Activated naive CD4-positive, alpha-beta T cell treated with anti-CD3 and anti-CD28 coated beads for 36 hours (primary cell): Measurements from ENCODE around the gene AGMO. TPM values are rescaled to one million over a fixed set of nuclear protein-coding genes. Genes with fewer than 3 reads are reported as not detected.

Experiments used
- CTCF ChIA-PET: fragments of 350-600 bp; sonication (Branson Sonifier 250); formaldehyde crosslinking; loops from one replicate; lab custom pipeline; 2021; ENCODE audit warnings: antibody characterized with exemption; lab: Charles Lee
- DNase-seq: peaks from one replicate; pipeline ENCODE4 v3.0.0-alpha.2; 2020
- H3K27ac Mint-ChIP-seq: one replicate; pipeline ENCODE4 v1.8.0; 2021; ENCODE audit warnings: mild to moderate bottlenecking, mixed read lengths
- H3K27me3 Mint-ChIP-seq: one replicate; pipeline ENCODE4 v1.8.0; 2021; ENCODE audit warnings: low read depth, mixed read lengths
- H3K36me3 Mint-ChIP-seq: one replicate; pipeline ENCODE4 v1.8.0; 2021; ENCODE audit warnings: low read depth, mixed read lengths
- H3K4me1 Mint-ChIP-seq: one replicate; pipeline ENCODE4 v1.8.0; 2021; ENCODE audit warnings: low read depth, mixed read lengths
- H3K4me3 Mint-ChIP-seq: one replicate; pipeline ENCODE4 v1.8.0; 2021; ENCODE audit warnings: mild to moderate bottlenecking, moderate library complexity, mixed read lengths
- H3K9me3 Mint-ChIP-seq: one replicate; pipeline ENCODE4 v1.8.0; 2021; ENCODE audit warnings: mixed read lengths
- intact Hi-C: fragments of 100-400 bp; cut with micrococcal nuclease; formaldehyde crosslinking; loops from one replicate; pipeline ENCODE4 v1.15.1; 2023
- total RNA-seq, 2 experiments: library from RNA; stranded (reverse); gene quantifications; one replicate each; pipeline ENCODE4 v1.2.3, GENCODE V29; 2021

The AGMO gene
- total RNA-seq, 2 experiments from 2014 or later, result not detected

- intact Hi-C loops, result no loop called here
- no peaks in the 10 kb centered on the region for H3K36me3 Mint-ChIP-seq
- H3K4me3 Mint-ChIP-seq, result no peak overlapping the region
- no peak for DNase-seq
- no peaks in the 10 kb centered on the region for H3K27me3 Mint-ChIP-seq
- H3K9me3 Mint-ChIP-seq, result peaks cover 9% of the 10 kb centered on the region
- H3K27ac Mint-ChIP-seq, result no peak overlapping the region
- no peaks in the 10 kb centered on the region for H3K4me1 Mint-ChIP-seq
- CTCF ChIA-PET, result no interaction called here
These were observed 22.8 kb upstream of the AGMO start for GRCh38 chr7:15584575-15584974.

DNA sequence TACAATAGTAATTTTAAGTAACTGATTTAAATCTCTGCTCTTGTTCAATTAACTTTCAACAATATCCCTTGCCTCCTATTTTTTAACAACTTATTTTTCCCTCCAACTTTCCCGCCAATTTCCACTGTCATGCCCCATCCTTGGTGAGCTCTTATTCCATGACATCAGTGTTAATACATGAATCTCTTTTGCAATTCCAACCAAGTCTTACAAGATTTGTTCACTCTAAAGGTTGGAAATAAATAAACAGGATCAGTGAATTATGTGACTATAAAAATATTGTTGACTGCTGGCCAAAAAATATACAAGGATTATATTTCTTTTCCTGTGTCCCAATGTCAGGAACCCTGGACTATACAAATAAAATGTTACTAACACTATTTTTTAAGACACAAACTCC lies 21.0 kb upstream of the AGMO start:
- intact Hi-C loops, result no loop called here
- CTCF ChIA-PET, result no interaction called here
- Mint-ChIP-seq H3K27ac (no peak overlapping the region), H3K4me3 (no peak overlapping the region), H3K9me3 (peaks cover 8% of the 10 kb centered on the region), H3K27me3 (no peaks in the 10 kb centered on the region), H3K4me1 (no peaks in the 10 kb centered on the region), H3K36me3 (no peaks in the 10 kb centered on the region)
- DNase-seq, result no peak

GRCh38 chr7:15581352-15581951 lies 19.6 kb upstream of the AGMO start:
- CTCF ChIA-PET, result no interaction called here
- intact Hi-C loops, result no loop called here
- Mint-ChIP-seq H3K27me3 (no peaks in the 10 kb centered on the region), H3K4me3 (no peak overlapping the region), H3K27ac (no peak overlapping the region), H3K4me1 (no peaks in the 10 kb centered on the region), H3K36me3 (no peaks in the 10 kb centered on the region), H3K9me3 (peaks cover 8% of the 10 kb centered on the region)
- no peak for DNase-seq

DNA sequence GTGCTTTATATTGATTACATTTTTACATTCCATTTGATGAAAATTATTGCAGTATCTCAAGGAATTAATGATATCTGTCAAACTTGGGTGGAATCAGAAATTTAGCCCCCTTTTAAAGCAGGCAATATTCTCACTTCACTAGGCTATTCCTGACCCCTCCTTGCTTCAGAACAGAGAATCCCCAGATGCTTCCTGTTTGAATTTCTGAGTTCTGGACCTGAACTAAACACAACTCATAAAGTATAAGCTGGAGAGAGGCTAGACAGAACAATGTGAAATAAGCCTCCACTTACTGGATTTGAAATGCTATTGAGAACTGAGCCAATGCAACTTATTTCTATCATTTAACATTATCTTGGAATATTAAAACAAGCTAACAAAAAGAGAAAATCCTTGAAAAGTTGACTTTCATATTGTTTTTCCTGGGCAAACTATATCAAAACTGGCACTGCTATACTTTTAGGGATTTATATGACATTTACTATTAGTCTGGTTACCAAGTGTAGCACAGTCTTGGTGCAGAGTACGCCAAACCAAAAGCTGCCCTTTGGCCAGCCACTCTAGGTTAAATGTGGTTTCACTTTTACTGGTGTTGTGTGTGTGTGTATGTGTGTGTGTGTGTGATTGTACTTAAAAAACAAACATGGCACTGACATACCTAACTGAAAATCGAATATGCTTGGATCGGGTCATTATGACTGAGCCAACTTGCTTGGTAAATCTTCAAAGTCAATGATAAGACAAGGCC lies 19.0 kb upstream of the AGMO start:
- Mint-ChIP-seq H3K36me3 (no peaks in the 10 kb centered on the region), H3K27me3 (no peaks in the 10 kb centered on the region), H3K9me3 (peaks cover 8% of the 10 kb centered on the region), H3K4me1 (no peaks in the 10 kb centered on the region), H3K4me3 (no peak overlapping the region), H3K27ac (no peak overlapping the region)
- no peak for DNase-seq
- intact Hi-C loops, result no loop called here
- CTCF ChIA-PET, result no interaction called here

DNA sequence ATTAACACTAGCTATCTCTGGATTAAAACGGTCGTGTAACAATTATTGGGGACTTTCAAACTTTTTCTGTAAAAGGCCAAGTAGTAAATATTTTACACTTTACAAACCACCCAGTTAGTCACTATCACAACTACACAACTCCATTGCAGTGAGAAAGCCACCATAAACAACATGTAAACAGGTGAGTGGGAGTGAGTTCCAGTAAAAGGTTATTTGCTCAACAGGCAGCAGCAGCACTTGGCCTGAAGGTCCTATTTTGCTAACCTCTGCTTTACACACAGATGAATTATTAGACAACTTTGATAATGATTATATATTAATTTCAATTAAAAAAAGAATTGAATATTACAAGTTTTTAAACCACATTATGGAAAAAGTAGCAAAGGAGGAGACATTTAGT lies 15.8 kb upstream of the AGMO start:
- no peaks in the 10 kb centered on the region for H3K4me1 Mint-ChIP-seq
- H3K27me3 Mint-ChIP-seq, result no peaks in the 10 kb centered on the region
- H3K27ac Mint-ChIP-seq, result no peak overlapping the region
- no peak for DNase-seq
- H3K4me3 Mint-ChIP-seq, result no peak overlapping the region
- no peaks in the 10 kb centered on the region for H3K36me3 Mint-ChIP-seq
- CTCF ChIA-PET, result no interaction called here
- H3K9me3 Mint-ChIP-seq, result no peaks in the 10 kb centered on the region
- intact Hi-C loops, result no loop called here

DNA sequence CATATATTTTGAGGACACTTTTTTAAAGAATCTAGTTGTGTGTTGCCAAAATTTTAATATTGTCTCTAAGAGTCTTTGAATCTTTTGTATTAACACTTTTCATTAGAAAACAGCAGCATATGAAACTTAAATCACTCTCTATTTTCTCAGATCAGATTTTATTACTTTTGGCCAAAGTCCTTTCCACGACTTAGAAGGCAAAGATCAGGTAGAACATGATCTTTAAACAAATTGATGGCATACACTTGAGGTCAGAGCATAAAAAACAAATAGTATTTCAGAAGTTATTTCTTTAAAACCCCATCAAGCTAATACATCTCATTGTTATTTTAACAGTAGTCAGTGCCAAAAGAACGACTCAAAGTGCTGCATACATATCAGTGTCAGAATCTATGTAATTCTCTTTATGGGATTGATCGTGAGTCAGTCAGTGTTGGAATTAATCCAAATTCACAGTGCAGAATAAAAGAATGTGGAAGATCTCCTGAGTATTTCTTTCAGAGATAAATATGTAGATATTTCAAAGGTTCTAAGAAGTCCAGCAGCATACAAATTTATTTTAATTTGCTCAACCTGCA lies 9.6 kb upstream of the AGMO start:
- CTCF ChIA-PET, result no interaction called here
- Mint-ChIP-seq H3K4me1 (no peaks in the 10 kb centered on the region), H3K27me3 (no peaks in the 10 kb centered on the region), H3K36me3 (no peaks in the 10 kb centered on the region), H3K27ac (no peak overlapping the region), H3K4me3 (no peak overlapping the region), H3K9me3 (peaks cover 1% of the 10 kb centered on the region)
- intact Hi-C loops, result no loop called here
- no peak for DNase-seq

- CTCF ChIA-PET, result no interaction called here
- H3K9me3 Mint-ChIP-seq, result peaks cover 7% of the 10 kb centered on the region
- no peaks in the 10 kb centered on the region for H3K4me1 Mint-ChIP-seq
- no peaks in the 10 kb centered on the region for H3K27me3 Mint-ChIP-seq
- H3K4me3 Mint-ChIP-seq, result no peak overlapping the region
- H3K27ac Mint-ChIP-seq, result no peak overlapping the region
- no peak for DNase-seq
- intact Hi-C loops, result no loop called here
- H3K36me3 Mint-ChIP-seq, result no peaks in the 10 kb centered on the region
These were observed 5.8 kb upstream of the AGMO start for GRCh38 chr7:15567652-15568051.

DNA sequence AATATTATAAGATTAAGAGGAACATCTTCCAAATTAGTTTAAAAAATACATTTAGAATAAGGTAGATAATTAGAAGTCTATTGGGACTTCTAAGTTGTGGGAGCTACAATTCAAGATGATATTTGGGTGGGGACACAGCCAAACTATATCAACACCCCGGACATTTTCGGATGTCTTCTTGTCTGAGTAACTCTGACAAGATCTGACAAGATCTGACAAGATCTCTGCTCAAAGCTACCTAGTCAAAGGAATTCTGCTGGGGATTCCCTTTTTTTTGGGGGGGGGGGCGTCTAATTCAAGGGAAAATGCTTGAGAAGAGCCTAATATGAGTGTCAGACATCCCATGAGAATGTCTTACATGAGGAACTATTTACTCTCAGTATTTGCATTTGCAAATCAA lies 5.2 kb upstream of the AGMO start:
- CTCF ChIA-PET, result no interaction called here
- DNase-seq, result no peak
- Mint-ChIP-seq H3K4me3 (no peak overlapping the region), H3K9me3 (peaks cover 7% of the 10 kb centered on the region), H3K36me3 (no peaks in the 10 kb centered on the region), H3K4me1 (no peaks in the 10 kb centered on the region), H3K27me3 (no peaks in the 10 kb centered on the region), H3K27ac (no peak overlapping the region)
- intact Hi-C loops, result no loop called here

GRCh38 chr7:15566476-15566875 lies 4.7 kb upstream of the AGMO start:
- intact Hi-C loops, result no loop called here
- Mint-ChIP-seq H3K27me3 (no peaks in the 10 kb centered on the region), H3K4me1 (no peaks in the 10 kb centered on the region), H3K36me3 (no peaks in the 10 kb centered on the region), H3K27ac (no peak overlapping the region), H3K4me3 (no peak overlapping the region), H3K9me3 (peaks cover 7% of the 10 kb centered on the region)
- CTCF ChIA-PET, result no interaction called here
- DNase-seq, result no peak

DNA sequence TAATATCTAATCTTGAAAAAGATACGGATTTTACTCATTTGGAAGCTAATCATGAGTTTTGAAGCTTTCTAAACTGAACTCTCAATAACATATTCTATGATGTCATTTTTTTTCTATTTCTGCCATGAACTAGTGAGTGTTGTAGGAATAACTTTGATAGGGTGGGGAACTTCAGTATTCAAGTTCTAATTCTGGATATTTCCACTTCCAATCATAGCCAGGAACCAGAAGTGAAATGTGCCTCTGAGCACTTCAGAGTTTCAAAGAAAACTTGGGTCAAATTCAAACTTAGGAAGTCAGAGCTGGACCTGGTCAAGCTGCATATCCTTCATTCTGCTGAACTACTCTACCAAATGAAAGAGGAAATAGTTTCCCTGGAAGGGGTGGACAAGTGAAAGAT lies 847 bp downstream of the AGMO start:
- Mint-ChIP-seq H3K4me3 (no peak overlapping the region), H3K9me3 (peaks cover 9% of the 10 kb centered on the region), H3K36me3 (no peaks in the 10 kb centered on the region), H3K27ac (no peak overlapping the region), H3K4me1 (no peaks in the 10 kb centered on the region), H3K27me3 (no peaks in the 10 kb centered on the region)
- no peak for DNase-seq
- CTCF ChIA-PET, result no interaction called here
- intact Hi-C loops, result no loop called here

DNA sequence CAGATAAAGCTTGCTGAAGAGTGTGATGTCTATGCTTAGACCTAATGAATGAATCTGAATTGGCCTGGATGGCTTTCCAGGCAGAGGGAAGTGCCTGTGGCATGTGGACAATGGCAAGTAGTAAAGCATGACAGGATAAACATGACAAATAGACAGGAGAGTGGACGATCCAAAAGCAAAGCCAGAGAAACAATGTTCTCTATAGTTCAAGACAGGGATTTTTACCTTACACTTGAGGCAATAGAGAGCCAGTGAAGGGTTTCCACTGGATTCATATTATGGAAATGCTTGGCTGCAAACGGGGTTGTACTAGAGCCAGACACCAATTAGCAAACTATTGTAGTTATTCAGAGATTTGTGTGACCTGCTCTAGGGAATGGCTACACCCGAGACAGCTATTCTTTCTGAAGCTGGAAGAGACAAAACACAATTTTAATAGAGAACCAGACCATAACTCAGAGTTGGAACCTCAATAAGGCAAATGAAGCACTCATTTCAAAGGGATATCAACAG lies 2.3 kb downstream of the AGMO start:
- peaks cover 4% of the 10 kb centered on the region for H3K9me3 Mint-ChIP-seq
- no peak for DNase-seq
- H3K36me3 Mint-ChIP-seq, result no peaks in the 10 kb centered on the region
- H3K4me3 Mint-ChIP-seq, result no peak overlapping the region
- no peak overlapping the region for H3K27ac Mint-ChIP-seq
- H3K27me3 Mint-ChIP-seq, result no peaks in the 10 kb centered on the region
- intact Hi-C loops, result no loop called here
- CTCF ChIA-PET, result no interaction called here
- H3K4me1 Mint-ChIP-seq, result no peaks in the 10 kb centered on the region

- DNase-seq, result no peak
- intact Hi-C loops, result no loop called here
- no peaks in the 10 kb centered on the region for H3K36me3 Mint-ChIP-seq
- H3K4me3 Mint-ChIP-seq, result no peak overlapping the region
- peaks cover 4% of the 10 kb centered on the region for H3K9me3 Mint-ChIP-seq
- no peaks in the 10 kb centered on the region for H3K27me3 Mint-ChIP-seq
- H3K27ac Mint-ChIP-seq, result no peak overlapping the region
- no peaks in the 10 kb centered on the region for H3K4me1 Mint-ChIP-seq
- CTCF ChIA-PET, result no interaction called here
These were observed 3.1 kb downstream of the AGMO start for GRCh38 chr7:15558756-15559155.

- CTCF ChIA-PET, result no interaction called here
- DNase-seq, result no peak
- intact Hi-C loops, result no loop called here
- Mint-ChIP-seq H3K9me3 (peaks cover 4% of the 10 kb centered on the region), H3K4me3 (no peak overlapping the region), H3K27me3 (no peaks in the 10 kb centered on the region), H3K36me3 (no peaks in the 10 kb centered on the region), H3K4me1 (no peaks in the 10 kb centered on the region), H3K27ac (no peak overlapping the region)
These were observed 4.1 kb downstream of the AGMO start for GRCh38 chr7:15557686-15558085.
